Stimulated activated CD4-positive, alpha-beta T cell treated with anti-CD3 and anti-CD28 coated beads, Interleukin-4, amount 100 ng/mL, for 48 hours (primary cell): ENCODE data around the gene MSGN1.
"Not testable (repeated sequence)": the region's sequence is repeated elsewhere in the genome, so short reads cannot be mapped to it uniquely, and the experiment has no call there.

Experiments used
- DNase-seq, 2 donors: peaks; one replicate each; pipeline ENCODE4 v3.0.0-alpha.2; 2020; ENCODE audit warnings: low read depth in 2 of 2

The MSGN1 gene

DNA sequence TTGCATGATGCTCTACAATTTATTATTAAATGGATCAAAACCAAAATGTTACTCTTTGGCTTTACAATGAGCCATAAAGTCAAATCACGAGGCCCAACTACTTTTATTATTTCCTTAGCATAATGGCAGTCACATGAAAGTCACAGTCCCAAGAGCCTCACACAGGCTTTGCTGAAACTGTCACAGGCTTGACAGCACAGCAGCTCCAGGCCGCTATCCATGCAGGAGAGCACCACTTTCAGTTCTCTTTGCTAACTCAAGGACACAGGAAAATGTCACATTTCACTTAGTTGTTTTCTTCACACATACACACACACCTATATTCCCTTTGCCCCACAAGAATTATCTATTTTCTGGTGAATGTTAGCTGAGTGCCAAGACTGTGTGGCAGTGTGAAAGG, 11.1 kb upstream of the MSGN1 start:
- no peak for DNase-seq

DNA sequence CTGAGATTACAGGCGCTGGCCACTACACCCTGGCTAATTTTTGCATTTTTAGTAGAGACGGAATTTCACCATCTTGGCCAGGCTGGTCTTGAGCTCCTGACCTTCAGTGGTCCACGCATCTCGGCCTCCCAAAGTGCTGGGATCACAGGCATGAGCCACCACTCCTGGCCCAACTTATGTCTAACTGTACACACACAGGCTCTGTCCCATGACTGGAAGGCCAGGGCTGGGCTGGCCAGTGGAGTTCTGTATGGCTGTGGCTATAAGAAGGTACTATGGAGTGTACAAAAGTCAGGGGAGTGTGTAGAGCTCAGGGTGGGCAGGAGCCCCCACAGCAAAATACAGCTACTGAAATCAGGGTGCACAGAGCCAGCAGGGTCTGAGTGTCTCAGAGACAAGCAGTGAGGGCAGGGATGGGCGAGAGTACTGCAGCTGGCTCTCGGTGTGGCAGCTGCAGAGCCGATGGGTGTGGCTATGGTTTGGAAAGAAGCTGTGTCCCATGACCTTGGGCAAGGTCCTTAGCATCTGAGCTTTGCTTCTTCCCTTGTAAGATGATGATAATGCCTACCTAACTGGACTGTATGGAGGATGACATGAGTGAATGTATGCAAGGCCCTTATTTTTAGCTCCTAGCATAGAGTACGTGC, 10.4 kb upstream of the MSGN1 start:
- no peak for DNase-seq

DNA sequence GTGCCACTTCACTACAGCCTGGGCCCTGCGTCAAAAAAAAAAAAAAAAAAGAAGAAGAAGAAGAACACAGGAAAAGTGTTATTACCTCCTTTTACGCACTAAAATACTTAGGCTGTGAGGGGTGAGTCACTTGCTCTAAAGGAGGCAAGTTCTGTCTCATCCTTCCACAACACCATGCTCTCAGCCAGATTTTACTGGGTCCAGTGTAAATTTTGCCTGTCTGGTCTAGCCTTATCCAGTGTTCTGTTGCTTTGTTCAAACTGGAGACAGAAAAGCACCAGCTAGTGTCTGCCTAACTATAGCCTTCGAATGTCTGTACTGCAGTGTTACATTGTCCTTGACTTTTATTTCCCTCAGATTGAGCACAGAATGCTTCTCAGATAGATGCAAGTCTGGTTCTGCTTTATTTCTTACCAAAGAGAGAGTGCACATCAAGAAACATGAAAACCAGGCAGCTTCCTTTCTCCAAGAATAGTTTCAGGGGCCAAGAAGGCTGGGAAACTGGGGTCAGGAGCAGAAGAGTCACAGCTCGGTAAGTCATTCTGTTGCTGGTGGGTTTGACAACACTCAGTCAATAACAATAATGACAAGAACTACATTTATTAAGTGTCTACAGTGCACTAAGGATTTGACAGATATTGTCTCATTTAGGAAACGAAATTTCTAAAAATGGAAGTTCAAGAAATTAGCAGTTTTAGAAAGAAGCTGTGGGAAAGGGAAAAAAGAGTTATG, 3.1 kb upstream of the MSGN1 start:
- DNase-seq: no peak

GRCh38 chr2:17813742-17814473, 2.4 kb upstream of the MSGN1 start:
- no peak for DNase-seq

DNA sequence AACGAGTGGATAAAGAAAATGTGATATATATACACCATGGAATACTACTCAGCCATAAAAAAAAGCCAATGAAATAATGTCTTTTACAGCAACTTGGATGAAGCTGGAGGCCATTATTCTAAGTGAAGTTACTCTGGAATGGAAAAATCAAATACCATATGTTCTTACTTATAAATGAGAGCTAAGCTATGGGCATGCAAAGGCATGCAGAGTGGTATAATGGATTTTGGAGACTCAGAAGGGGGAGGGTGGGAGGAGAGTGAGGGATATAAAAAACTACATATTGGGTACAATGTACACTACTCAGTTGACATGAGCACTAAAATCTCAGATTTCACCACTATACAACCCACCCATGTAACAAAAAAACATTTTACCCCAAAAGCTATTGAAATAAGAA, 1.7 kb upstream of the MSGN1 start:
- no peak for DNase-seq

DNA sequence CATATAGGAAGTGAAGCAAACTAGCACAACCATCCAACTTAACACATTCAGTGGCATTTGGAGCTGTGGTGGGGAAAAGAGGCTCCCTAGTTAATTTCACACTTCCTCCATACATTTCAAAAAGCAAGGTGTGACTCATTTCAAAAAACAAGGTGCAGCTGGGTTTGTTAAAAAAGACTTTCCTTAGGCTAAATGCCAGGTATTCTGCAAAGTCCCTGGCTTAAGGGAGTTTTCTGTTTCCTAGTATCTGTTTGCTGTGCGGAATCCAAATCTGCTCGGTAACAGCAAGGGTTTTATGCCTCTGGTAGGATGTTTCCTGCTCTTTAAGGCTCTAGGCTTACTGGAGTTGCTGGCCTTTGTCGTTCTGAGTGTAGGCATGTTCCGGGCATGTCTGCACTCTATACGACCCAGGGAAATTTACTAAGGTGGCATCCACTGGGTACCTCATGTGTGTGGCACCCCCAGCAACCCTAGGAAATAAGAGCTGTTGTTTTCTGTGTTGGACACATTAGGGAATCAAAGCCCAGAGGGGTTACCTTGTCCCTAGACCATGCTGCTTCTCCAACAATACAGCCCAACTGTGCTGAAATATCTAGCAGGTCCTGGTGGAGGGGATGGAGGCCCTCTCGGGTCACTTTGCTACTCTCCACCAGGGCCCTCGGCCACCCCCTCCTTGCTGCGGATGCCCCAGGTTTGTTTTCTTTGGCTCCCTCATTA, 634 bp upstream of the MSGN1 start:
- no peak for DNase-seq

DNA sequence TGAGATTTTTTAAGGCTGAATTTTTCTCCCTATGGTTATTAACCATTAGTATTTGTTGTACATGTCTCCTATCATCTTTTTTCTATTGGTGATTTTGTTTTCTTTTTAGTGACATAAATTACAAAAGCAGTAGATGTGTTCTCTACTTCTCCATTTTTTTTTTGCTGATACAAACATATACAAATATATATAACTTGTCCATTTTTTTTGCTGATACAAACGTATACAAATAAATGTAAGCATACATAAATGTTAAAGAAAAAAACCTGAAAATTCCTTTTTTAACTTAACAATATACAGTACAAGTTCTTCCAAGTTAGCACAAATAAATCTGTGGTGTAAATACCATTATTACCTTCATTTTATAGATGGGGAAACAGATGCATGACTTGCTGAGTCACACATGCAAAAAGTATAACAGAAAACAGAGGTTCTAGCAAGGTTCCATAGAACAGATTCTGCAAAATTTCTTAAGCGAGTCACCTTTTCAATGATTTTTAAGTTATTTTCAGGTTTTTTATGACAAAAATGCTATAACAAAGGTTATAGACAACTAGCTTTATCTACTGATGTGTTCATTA, 2.1 kb downstream of the MSGN1 start:
- DNase-seq: no peak

GRCh38 chr2:17821080-17821479, 4.8 kb downstream of the MSGN1 start:
- no peak for DNase-seq

DNA sequence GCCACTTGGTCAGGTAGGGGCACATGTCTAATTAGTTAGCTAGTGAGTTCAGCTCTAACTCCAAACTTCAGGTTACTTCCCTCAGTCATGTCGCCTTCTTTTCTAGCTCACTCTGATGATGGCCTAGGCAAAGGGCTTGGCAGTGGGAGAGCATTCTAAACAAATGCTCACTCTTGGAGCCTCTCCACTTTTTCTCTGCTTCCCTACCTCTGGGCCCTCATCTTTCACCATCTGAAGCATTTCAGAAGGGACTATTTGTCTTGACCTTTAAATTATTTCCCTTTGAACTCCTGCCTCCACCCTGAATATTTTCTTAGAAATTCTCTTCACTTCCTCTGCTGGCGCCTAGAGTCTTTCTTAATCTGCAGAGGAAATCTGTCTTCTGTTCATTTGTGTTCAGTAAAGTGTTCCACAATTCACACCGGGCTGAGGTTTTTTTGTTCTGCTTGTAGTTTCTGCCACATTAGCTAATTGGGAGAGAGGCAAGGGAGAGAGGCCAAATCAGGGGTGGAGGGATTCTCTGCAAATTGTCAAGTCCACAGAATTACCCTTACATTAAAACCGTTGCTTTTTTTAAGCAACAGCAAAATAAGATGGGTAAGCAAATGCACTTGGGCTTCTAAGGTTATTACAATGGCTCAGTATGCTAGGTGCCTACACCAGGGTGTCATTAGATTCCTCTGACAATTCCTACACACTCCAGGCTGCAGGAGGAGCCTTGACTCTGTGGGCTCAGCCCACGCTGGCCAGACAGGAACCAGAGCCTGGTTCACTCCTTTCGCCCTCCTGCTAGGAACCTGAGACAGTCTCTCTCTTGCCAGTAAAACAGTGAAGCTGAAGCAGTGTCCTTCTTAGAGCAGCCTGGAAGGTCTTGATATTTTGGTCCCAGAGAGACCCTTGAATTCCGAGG, 5.5 kb downstream of the MSGN1 start:
- DNase-seq: no peak

- DNase-seq: no peak
Measured at GRCh38 chr2:17822445-17823117, 6.3 kb downstream of the MSGN1 start.

GRCh38 chr2:17823646-17824045, 7.4 kb downstream of the MSGN1 start:
- not testable (repeated sequence) for DNase-seq

GRCh38 chr2:17827316-17827715, 11.1 kb downstream of the MSGN1 start:
- no peak for DNase-seq

DNA sequence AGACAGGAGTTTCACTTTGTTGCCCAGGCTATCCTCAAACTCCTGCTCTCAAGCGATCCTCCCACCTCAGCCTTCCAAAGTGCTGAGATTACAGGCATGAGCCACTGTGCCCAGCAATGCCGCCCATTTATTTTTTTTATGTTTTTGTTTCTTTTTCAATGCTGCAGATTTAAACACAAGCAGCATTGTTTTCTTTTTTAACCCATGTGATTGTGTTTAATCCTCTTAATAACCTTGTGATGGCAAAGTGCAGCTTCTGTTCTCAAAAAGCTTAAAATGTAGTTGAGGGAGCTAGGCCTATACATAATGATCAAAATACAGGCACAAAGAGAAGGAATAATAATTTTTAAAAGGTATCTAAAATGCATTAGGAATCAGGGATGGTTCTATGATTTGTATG, 11.5 kb downstream of the MSGN1 start:
- no peak for DNase-seq

- peak; percentile 21 to 54 for DNase-seq
Measured at GRCh38 chr2:17830053-17831034, 14.1 kb downstream of the MSGN1 start.

GRCh38 chr2:17835516-17835915, 19.3 kb downstream of the MSGN1 start:
- no peak for DNase-seq

DNA sequence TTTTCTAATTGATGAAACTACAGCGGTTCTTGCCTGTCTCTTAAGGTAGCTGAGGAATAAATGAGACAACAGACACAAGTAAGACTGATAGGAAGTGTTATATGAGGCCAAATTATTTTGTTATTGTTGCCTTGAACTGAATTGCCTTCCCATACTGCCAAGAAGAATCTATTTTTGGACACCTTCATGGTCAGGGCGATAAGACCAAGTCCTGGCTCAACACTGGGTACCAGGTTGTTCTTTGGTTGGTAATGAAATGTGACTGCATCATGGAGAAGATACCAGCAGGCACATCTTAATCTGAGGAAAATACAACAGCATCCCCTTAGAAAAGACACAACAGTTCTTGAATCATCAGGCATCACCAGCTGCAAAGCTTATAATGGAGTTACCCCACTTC, 23.7 kb downstream of the MSGN1 start:
- DNase-seq: no peak

DNA sequence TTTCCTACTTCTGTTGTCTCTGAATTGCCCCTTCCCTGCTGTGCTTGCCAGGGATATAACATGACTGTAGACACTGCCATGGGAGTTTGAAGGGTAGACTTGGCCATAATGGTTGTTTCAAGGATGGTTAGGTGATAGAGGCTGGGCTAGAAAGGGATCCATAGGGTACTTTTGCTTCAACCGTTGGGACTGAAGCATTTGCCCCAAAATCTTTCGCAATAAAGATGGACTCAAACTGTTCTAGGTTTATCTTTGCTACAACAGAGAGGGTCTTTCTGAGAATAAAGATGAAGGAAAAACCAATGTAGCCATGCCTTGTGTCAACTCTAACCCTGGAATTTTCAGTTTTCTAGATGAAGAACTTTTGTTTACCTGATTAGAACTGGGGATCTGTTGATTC, 27.2 kb downstream of the MSGN1 start:
- no peak for DNase-seq

DNA sequence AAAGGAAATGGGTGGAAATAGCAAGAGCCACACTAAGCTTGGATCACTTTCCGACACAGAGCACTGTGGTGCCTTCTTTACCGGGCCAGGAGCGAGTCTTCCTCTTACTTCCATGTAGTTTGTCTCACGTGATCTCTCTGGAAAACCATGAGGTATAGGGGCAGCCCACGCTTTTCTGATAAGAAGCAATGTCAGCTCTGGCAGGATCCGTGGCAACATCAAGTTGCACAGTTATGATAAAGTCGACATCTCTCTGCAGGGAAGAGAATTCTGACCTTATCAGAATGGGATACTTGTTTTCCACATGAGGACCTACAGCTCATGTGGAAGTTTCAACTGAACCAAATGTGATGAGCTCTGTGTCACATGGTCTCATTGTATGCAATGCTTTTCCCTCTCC, 29.5 kb downstream of the MSGN1 start:
- no peak for DNase-seq

- no peak for DNase-seq
Measured at GRCh38 chr2:17846676-17847075, 30.4 kb downstream of the MSGN1 start.
